Measurements from ENCODE around the gene ARHGEF26.

ARHGEF26 gene

DNA sequence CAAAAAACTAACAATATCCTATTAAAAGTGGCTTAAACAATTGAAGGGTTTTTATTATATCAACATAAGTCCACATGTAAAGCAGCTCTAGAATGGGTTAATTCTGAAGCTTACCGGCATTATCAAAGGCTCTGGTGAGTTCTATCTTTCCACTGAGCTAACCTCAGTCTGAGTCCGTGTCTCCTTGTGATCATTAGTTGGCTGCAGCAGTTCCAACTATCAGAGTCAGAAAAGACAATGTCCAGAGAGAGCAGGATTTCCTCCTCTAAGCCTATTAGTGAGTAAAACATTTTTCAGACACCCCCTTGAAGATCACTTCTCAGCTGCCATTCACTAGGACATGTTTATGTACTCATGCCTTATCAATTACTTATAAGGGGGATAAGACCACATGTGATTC is 153.2 kb downstream of the ARHGEF26 start:
- no peak for DNase-seq

GRCh38 chr3:154275292-154275691 is 154.1 kb downstream of the ARHGEF26 start:
- DNase-seq: no peak

DNA sequence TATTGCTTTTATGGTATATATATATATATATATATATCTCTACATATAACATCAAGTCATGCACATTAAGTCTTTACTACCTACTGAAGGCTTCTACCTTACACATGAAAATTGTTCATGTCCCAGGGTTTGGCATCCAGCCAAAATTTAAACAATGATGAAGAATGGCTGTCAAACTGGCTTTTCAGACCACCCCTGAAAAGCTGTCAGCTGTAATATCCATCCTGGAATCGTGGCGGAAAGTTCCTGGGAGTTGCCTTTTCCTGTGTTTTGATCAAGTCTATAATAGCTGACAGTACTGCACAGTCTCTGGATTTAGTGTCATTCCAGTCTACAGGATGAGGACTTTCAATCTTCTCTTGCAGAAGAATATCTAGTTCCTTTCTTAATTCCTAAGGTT is 154.8 kb downstream of the ARHGEF26 start:
- no peak for DNase-seq

GRCh38 chr3:154280161-154280560 is 159.0 kb downstream of the ARHGEF26 start:
- DNase-seq: no peak

DNA sequence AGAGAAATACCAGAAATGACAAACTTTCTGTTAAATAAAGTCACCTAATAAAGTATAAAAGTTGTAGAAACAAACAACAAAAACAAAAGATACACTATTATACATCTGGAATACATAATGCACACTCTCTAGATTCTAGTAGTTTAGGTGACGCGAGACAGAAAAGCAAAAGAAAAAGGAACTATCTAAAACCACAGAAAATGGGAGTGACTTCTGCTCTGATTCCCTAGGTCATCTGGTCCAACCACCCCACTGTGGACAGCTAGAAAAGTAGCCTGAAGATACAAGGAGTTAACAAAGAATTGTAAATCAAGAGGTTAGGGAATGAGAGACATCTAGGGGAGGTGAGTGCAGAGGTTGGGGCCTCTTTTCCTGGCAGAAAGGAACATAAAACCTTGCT is 164.0 kb downstream of the ARHGEF26 start:
- DNase-seq: no peak

GRCh38 chr3:154290187-154290586 is 169.0 kb downstream of the ARHGEF26 start:
- DNase-seq: no peak

- no peak for DNase-seq
Measured at GRCh38 chr3:154294016-154294415, 172.8 kb downstream of the ARHGEF26 start.

- DNase-seq: no peak
Measured at GRCh38 chr3:154301561-154301960, 180.4 kb downstream of the ARHGEF26 start.

DNA sequence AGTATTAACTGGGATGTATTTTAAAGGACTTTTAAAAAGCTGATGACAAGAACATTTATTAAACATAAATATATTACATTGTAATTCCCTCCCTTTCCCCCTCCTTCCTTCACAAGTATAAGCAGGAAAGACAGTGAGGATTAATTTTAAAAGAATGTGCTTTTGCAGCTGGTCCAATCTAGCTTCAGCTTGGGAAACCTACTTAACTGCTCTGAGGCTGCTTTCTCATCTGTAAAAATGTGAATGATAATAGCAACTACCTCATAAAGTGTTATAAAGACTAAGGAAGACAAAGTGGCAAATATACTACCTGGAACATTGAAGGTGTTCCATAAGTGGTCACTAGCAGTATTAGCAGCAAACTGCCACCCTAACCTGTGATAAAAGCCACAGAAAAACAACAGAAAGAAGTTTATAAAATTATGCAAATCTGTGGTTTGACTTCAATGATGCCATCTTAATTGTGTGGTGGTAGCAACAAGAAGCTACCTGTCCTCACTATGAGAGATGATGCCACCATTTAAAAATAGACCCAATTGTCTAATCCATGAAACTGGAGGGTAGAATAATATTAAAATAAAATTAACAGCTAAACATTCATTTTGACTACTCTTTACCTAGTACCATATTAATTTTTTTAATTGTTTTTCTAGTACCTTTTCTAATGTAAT is 183.1 kb downstream of the ARHGEF26 start:
- no peak for DNase-seq

- no peak for DNase-seq
Measured at GRCh38 chr3:154304936-154305335, 183.7 kb downstream of the ARHGEF26 start.

GRCh38 chr3:154307363-154307762 is 186.2 kb downstream of the ARHGEF26 start:
- no peak for DNase-seq

All from NCI-H2081 treated with DMSO at 0.1 percent for 48 hours (cell line).